ENCODE results near the gene AGBL5.

AGBL5 gene, protein sequence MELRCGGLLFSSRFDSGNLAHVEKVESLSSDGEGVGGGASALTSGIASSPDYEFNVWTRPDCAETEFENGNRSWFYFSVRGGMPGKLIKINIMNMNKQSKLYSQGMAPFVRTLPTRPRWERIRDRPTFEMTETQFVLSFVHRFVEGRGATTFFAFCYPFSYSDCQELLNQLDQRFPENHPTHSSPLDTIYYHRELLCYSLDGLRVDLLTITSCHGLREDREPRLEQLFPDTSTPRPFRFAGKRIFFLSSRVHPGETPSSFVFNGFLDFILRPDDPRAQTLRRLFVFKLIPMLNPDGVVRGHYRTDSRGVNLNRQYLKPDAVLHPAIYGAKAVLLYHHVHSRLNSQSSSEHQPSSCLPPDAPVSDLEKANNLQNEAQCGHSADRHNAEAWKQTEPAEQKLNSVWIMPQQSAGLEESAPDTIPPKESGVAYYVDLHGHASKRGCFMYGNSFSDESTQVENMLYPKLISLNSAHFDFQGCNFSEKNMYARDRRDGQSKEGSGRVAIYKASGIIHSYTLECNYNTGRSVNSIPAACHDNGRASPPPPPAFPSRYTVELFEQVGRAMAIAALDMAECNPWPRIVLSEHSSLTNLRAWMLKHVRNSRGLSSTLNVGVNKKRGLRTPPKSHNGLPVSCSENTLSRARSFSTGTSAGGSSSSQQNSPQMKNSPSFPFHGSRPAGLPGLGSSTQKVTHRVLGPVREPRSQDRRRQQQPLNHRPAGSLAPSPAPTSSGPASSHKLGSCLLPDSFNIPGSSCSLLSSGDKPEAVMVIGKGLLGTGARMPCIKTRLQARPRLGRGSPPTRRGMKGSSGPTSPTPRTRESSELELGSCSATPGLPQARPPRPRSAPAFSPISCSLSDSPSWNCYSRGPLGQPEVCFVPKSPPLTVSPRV

GRCh38 chr2:27050996-27051901 lies at the start of gene AGBL5:
Gene AGBL5, plus strand, starts transcription at chr2:27051668. Its CDS starts 1,291 bp downstream, at chr2:27052959.
- H3K4me1 ChIP-seq (ENCODE audit: insufficient read depth, low read length) = peaks cover 18% of the 10 kb centered on the region
- no peaks in the 10 kb centered on the region for H3K9me3 ChIP-seq (ENCODE audit: low read length)
- H3K4me3 ChIP-seq (ENCODE audit: low read depth in 1 of 2, low read length in 2 of 2) = peak within 1 kb of the TSS; percentile 70 to 92
- H3K36me3 ChIP-seq (ENCODE audit: insufficient read depth, low read length) = peaks cover 32% of the 10 kb centered on the region
- H3K9ac ChIP-seq (ENCODE audit: low read length) = peak within 1 kb of the TSS; percentile 83
- H3K27ac ChIP-seq (ENCODE audit: low read depth, low read length) = peak within 1 kb of the TSS; percentile 98
- no peaks in the 10 kb centered on the region for H3K27me3 ChIP-seq (ENCODE audit: control insufficient read depth in 1 of 2, insufficient read depth in 2 of 2, low read length in 2 of 2)

- no peaks in the 10 kb centered on the region for H3K4me1 ChIP-seq (ENCODE audit: insufficient read depth, low read length)
- no peak overlapping the region for H3K9ac ChIP-seq (ENCODE audit: low read length)
- H3K4me3 ChIP-seq (ENCODE audit: low read depth in 1 of 2, low read length in 2 of 2) = no peak overlapping the region
- no peaks in the 10 kb centered on the region for H3K36me3 ChIP-seq (ENCODE audit: insufficient read depth, low read length)
- H3K27ac ChIP-seq (ENCODE audit: low read depth, low read length) = no peak overlapping the region
- no peaks in the 10 kb centered on the region for H3K9me3 ChIP-seq (ENCODE audit: low read length)
- no peaks in the 10 kb centered on the region for H3K27me3 ChIP-seq (ENCODE audit: control insufficient read depth in 1 of 2, insufficient read depth in 2 of 2, low read length in 2 of 2)
Measured at GRCh38 chr2:27001950-27002349, 49.5 kb upstream of the AGBL5 start.

- H3K4me3 ChIP-seq (ENCODE audit: low read depth in 1 of 2, low read length in 2 of 2) = no peak overlapping the region
- H3K9me3 ChIP-seq (ENCODE audit: low read length) = no peaks in the 10 kb centered on the region
- H3K4me1 ChIP-seq (ENCODE audit: insufficient read depth, low read length) = no peaks in the 10 kb centered on the region
- H3K36me3 ChIP-seq (ENCODE audit: insufficient read depth, low read length) = no peaks in the 10 kb centered on the region
- H3K27me3 ChIP-seq (ENCODE audit: control insufficient read depth in 1 of 2, insufficient read depth in 2 of 2, low read length in 2 of 2) = no peaks in the 10 kb centered on the region
- H3K27ac ChIP-seq (ENCODE audit: low read depth, low read length) = no peak overlapping the region
- no peak overlapping the region for H3K9ac ChIP-seq (ENCODE audit: low read length)
Measured at GRCh38 chr2:27003007-27003406, 48.5 kb upstream of the AGBL5 start.

- Histone ChIP-seq H3K9me3 (ENCODE audit: low read length) (no peaks in the 10 kb centered on the region), H3K27ac (ENCODE audit: low read depth, low read length) (no peak overlapping the region), H3K27me3 (ENCODE audit: control insufficient read depth in 1 of 2, insufficient read depth in 2 of 2, low read length in 2 of 2) (no peaks in the 10 kb centered on the region), H3K36me3 (ENCODE audit: insufficient read depth, low read length) (no peaks in the 10 kb centered on the region), H3K9ac (ENCODE audit: low read length) (no peak overlapping the region), H3K4me1 (ENCODE audit: insufficient read depth, low read length) (no peaks in the 10 kb centered on the region), H3K4me3 (ENCODE audit: low read depth in 1 of 2, low read length in 2 of 2) (no peak overlapping the region)
Measured at GRCh38 chr2:27003857-27004256, 47.6 kb upstream of the AGBL5 start.

DNA sequence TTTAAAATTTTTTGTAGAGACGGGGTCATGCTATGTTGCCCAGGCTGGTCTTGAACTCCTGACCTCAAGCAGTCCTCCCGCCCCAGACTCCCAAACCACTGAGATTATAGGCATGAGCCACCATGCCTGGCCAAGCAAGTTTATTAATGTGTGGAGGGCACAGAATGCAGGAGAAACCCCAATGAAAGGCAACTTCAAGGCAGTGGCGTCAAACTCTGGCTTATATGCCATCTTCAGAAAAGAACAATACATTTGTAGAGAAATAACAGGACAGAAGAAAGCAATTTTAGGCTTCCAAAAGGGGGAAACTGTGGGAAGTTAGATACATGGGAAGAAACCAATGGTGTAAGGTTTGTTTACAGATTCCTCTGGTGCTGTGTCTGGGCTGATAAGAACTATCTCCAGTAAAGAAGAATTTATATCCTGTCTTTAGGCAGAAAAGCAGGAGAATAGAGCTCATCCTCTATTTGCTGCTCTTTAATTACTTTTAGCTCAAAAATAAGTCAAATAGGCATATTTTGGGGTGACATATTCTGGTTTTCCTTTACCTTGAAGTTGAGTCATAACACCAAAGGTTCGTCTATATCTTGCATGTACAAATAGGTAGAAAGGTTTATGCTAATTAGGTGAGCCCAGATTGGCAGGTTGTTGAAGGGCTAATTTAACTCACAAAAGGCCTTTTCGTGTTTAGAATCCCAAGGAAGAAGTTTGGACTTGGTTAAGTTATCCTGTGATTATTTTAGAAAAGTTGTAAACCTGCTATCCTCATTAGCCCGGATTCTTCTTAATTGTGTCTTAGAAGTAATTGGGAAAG lies 44.7 kb upstream of the AGBL5 start:
- Histone ChIP-seq H3K27ac (ENCODE audit: low read depth, low read length) (no peak overlapping the region), H3K36me3 (ENCODE audit: insufficient read depth, low read length) (no peaks in the 10 kb centered on the region), H3K4me1 (ENCODE audit: insufficient read depth, low read length) (no peaks in the 10 kb centered on the region), H3K27me3 (ENCODE audit: control insufficient read depth in 1 of 2, insufficient read depth in 2 of 2, low read length in 2 of 2) (no peaks in the 10 kb centered on the region), H3K4me3 (ENCODE audit: low read depth in 1 of 2, low read length in 2 of 2) (no peak overlapping the region), H3K9me3 (ENCODE audit: low read length) (no peaks in the 10 kb centered on the region), H3K9ac (ENCODE audit: low read length) (no peak overlapping the region)

GRCh38 chr2:27007416-27008374 lies 43.8 kb upstream of the AGBL5 start:
- H3K27ac ChIP-seq (ENCODE audit: low read depth, low read length) = no peak overlapping the region
- H3K36me3 ChIP-seq (ENCODE audit: insufficient read depth, low read length) = no peaks in the 10 kb centered on the region
- no peak overlapping the region for H3K4me3 ChIP-seq (ENCODE audit: low read depth in 1 of 2, low read length in 2 of 2)
- H3K4me1 ChIP-seq (ENCODE audit: insufficient read depth, low read length) = no peaks in the 10 kb centered on the region
- no peak overlapping the region for H3K9ac ChIP-seq (ENCODE audit: low read length)
- no peaks in the 10 kb centered on the region for H3K9me3 ChIP-seq (ENCODE audit: low read length)
- H3K27me3 ChIP-seq (ENCODE audit: control insufficient read depth in 1 of 2, insufficient read depth in 2 of 2, low read length in 2 of 2) = no peaks in the 10 kb centered on the region

- H3K9ac ChIP-seq (ENCODE audit: low read length) = no peak overlapping the region
- no peaks in the 10 kb centered on the region for H3K36me3 ChIP-seq (ENCODE audit: insufficient read depth, low read length)
- no peak overlapping the region for H3K27ac ChIP-seq (ENCODE audit: low read depth, low read length)
- no peak overlapping the region for H3K4me3 ChIP-seq (ENCODE audit: low read depth in 1 of 2, low read length in 2 of 2)
- H3K9me3 ChIP-seq (ENCODE audit: low read length) = no peaks in the 10 kb centered on the region
- no peaks in the 10 kb centered on the region for H3K27me3 ChIP-seq (ENCODE audit: control insufficient read depth in 1 of 2, insufficient read depth in 2 of 2, low read length in 2 of 2)
- no peaks in the 10 kb centered on the region for H3K4me1 ChIP-seq (ENCODE audit: insufficient read depth, low read length)
Measured at GRCh38 chr2:27008678-27009077, 42.8 kb upstream of the AGBL5 start.

- Histone ChIP-seq H3K27me3 (ENCODE audit: control insufficient read depth in 1 of 2, insufficient read depth in 2 of 2, low read length in 2 of 2) (no peaks in the 10 kb centered on the region), H3K9ac (ENCODE audit: low read length) (no peak overlapping the region), H3K27ac (ENCODE audit: low read depth, low read length) (no peak overlapping the region), H3K4me3 (ENCODE audit: low read depth in 1 of 2, low read length in 2 of 2) (no peak overlapping the region), H3K4me1 (ENCODE audit: insufficient read depth, low read length) (no peaks in the 10 kb centered on the region), H3K36me3 (ENCODE audit: insufficient read depth, low read length) (no peaks in the 10 kb centered on the region), H3K9me3 (ENCODE audit: low read length) (no peaks in the 10 kb centered on the region)
Measured at GRCh38 chr2:27009083-27009482, 42.4 kb upstream of the AGBL5 start.

DNA sequence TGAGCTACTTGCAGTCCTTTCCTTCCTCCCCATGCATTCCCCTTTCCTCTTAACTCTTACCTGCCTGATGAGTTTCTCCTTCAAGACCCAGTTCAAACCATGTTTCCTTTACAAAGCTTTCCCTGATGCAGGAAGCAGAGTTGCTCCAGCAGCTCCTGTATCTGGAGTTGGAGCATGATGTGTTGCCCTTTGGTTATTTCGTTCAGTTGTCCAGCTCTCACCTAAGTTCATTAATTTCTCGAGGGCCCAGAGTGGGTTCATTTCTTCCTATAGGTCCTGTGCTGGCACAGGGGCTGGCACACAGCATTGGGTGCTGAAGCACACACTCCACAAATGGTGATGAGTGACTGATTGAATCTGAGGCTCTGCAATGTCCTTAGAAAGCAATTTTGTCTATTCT lies 41.8 kb upstream of the AGBL5 start:
- Histone ChIP-seq H3K9ac (ENCODE audit: low read length) (no peak overlapping the region), H3K27me3 (ENCODE audit: control insufficient read depth in 1 of 2, insufficient read depth in 2 of 2, low read length in 2 of 2) (no peaks in the 10 kb centered on the region), H3K36me3 (ENCODE audit: insufficient read depth, low read length) (no peaks in the 10 kb centered on the region), H3K4me1 (ENCODE audit: insufficient read depth, low read length) (no peaks in the 10 kb centered on the region), H3K27ac (ENCODE audit: low read depth, low read length) (no peak overlapping the region), H3K4me3 (ENCODE audit: low read depth in 1 of 2, low read length in 2 of 2) (no peak overlapping the region), H3K9me3 (ENCODE audit: low read length) (no peaks in the 10 kb centered on the region)

DNA sequence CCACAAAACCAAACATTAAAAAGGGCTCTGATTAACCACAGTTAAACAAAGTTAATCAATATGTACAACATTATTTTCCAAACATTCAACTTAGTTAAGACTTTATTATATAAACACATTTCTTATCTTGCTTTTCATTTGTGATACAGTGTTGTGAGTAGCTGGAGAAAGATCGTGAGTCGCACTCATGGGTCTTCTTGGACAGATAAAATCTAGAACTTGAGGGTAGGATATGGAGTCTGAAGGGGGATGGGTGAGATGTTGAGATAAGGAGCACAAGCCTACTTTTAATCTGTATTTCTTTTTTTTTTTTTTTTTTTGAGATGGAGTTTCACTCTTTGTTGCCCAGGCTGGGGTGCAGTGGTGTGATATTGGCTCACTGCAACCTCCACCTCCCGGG lies 41.3 kb upstream of the AGBL5 start:
- Histone ChIP-seq H3K4me3 (ENCODE audit: low read depth in 1 of 2, low read length in 2 of 2) (no peak overlapping the region), H3K27me3 (ENCODE audit: control insufficient read depth in 1 of 2, insufficient read depth in 2 of 2, low read length in 2 of 2) (no peaks in the 10 kb centered on the region), H3K9me3 (ENCODE audit: low read length) (no peaks in the 10 kb centered on the region), H3K27ac (ENCODE audit: low read depth, low read length) (no peak overlapping the region), H3K9ac (ENCODE audit: low read length) (no peak overlapping the region), H3K36me3 (ENCODE audit: insufficient read depth, low read length) (no peaks in the 10 kb centered on the region), H3K4me1 (ENCODE audit: insufficient read depth, low read length) (no peaks in the 10 kb centered on the region)

All from muscle layer of colon (tissue), 2 donors.